HepG2 (cell line): ENCODE results near the gene GSTM2. TPM values are rescaled to one million over a fixed set of nuclear protein-coding genes. Genes with fewer than 3 reads are reported as not detected.

Experiments
- EHMT2 ChIP-seq: fragments of 200-600 bp; sonication (generic); IDR thresholded peaks from 2 replicates; pipeline ENCODE4 v1.7.0; 2017; ENCODE audit warnings: antibody characterized with exemption, low read depth, low read length, borderline replicate concordance
- FOXK1 ChIP-seq: sonication (generic); formaldehyde crosslinking; IDR thresholded peaks from 2 replicates; pipeline ENCODE4 v1.4.0; 2020; ENCODE audit warnings: low read depth, missing genetic modification reagents, borderline replicate concordance
- JUN ChIP-seq: sonication (generic); formaldehyde crosslinking; IDR thresholded peaks from 2 replicates; pipeline ENCODE4 v1.4.0; 2020; ENCODE audit warnings: mild to moderate bottlenecking, missing genetic modification reagents
- MZF1 ChIP-seq: sonication (generic); formaldehyde crosslinking; IDR thresholded peaks from 2 replicates; pipeline ENCODE4 v1.8.1; 2023; ENCODE audit warnings: mild to moderate bottlenecking, missing genetic modification reagents, borderline replicate concordance
- RELA ChIP-seq: sonication (generic); formaldehyde crosslinking; IDR thresholded peaks from 2 replicates; pipeline ENCODE4 v1.4.0; 2020; ENCODE audit warnings: missing genetic modification reagents
- SMAD1 ChIP-seq: sonication (generic); formaldehyde crosslinking; IDR thresholded peaks from 2 replicates; pipeline ENCODE4 v1.4.0; 2020; ENCODE audit warnings: missing genetic modification reagents, low read depth, mild to moderate bottlenecking, borderline replicate concordance
- TBP ChIP-seq: sonication (generic); formaldehyde crosslinking; IDR thresholded peaks from 2 replicates; pipeline ENCODE4 v1.5.0; 2020; ENCODE audit warnings: missing genetic modification reagents
- ZNF572 ChIP-seq: sonication (generic); formaldehyde crosslinking; IDR thresholded peaks from 2 replicates; pipeline ENCODE4 v1.5.1; 2020; ENCODE audit warnings: mild to moderate bottlenecking, missing genetic modification reagents
- ZNF644 ChIP-seq: IDR thresholded peaks from 2 replicates; pipeline ENCODE4 v1.6.1; 2016; ENCODE audit warnings: low read depth
- ZNF75D ChIP-seq: sonication (generic); formaldehyde crosslinking; IDR thresholded peaks from 2 replicates; pipeline ENCODE4 v1.8.1; 2023; ENCODE audit warnings: missing genetic modification reagents, mild to moderate bottlenecking, borderline replicate concordance
- polyA plus RNA-seq, 8 experiments: library from polyadenylated mRNA; depleted of rRNA in 3 of 8; stranded (reverse) in 7 of 8; unstranded in 1 of 8; fragments of >200 nt; fragmentation: Illumina TruSeq in 4 of 8; extraction: Trizol in 4 of 8; gene quantifications; 2 replicates each; pipeline versions ENCODE4 v1.2.1 to v1.2.3, GENCODE V29; 2011 to 2016; ENCODE audit warnings: low read depth in 4 of 8, missing spikeins in 1 of 8, mixed read lengths in 1 of 8; ENCODE audit not compliant: insufficient read depth in 1 of 8
- total RNA-seq, 5 experiments: library from RNA; depleted of rRNA; stranded (reverse); fragments of >200 nt; fragmentation: Illumina TruSeq; extraction: Trizol; gene quantifications; 2 replicates each; pipeline ENCODE4 v1.2.3, GENCODE V29; 2016; ENCODE audit warnings: low read depth in 1 of 5
- TF ChIP-seq, protein P1 (sequence below): conservative IDR thresholded peaks from 2 replicates; pipeline ENCODE4 v1.6.1; 2018; ENCODE audit warnings: missing genetic modification reagents
- TF ChIP-seq, protein P2 (sequence below): sonication (generic); formaldehyde crosslinking; IDR thresholded peaks from 2 replicates; pipeline ENCODE4 v1.4.0; 2020; ENCODE audit warnings: missing genetic modification reagents, borderline replicate concordance
- TF ChIP-seq, protein P3 (sequence below): sonication (generic); formaldehyde crosslinking; IDR thresholded peaks from 2 replicates; pipeline ENCODE4 v1.8.1; 2023; ENCODE audit warnings: mild to moderate bottlenecking, missing genetic modification reagents
- TF ChIP-seq, protein P4 (sequence below): sonication (generic); formaldehyde crosslinking; IDR thresholded peaks from 2 replicates; pipeline ENCODE4 v1.4.0; 2020; ENCODE audit warnings: missing genetic modification reagents
- TF ChIP-seq, protein P5 (sequence below): sonication (generic); formaldehyde crosslinking; IDR thresholded peaks from 2 replicates; pipeline ENCODE4 v1.5.0; 2020; ENCODE audit warnings: mild to moderate bottlenecking, missing genetic modification reagents

GSTM2 gene
- total and polyA plus RNA-seq, 2 of the 13 experiments (the other 11 are each of a cell fraction or from before 2014, with no cell fraction given): 7.0 to 15.0 TPM

DNA sequence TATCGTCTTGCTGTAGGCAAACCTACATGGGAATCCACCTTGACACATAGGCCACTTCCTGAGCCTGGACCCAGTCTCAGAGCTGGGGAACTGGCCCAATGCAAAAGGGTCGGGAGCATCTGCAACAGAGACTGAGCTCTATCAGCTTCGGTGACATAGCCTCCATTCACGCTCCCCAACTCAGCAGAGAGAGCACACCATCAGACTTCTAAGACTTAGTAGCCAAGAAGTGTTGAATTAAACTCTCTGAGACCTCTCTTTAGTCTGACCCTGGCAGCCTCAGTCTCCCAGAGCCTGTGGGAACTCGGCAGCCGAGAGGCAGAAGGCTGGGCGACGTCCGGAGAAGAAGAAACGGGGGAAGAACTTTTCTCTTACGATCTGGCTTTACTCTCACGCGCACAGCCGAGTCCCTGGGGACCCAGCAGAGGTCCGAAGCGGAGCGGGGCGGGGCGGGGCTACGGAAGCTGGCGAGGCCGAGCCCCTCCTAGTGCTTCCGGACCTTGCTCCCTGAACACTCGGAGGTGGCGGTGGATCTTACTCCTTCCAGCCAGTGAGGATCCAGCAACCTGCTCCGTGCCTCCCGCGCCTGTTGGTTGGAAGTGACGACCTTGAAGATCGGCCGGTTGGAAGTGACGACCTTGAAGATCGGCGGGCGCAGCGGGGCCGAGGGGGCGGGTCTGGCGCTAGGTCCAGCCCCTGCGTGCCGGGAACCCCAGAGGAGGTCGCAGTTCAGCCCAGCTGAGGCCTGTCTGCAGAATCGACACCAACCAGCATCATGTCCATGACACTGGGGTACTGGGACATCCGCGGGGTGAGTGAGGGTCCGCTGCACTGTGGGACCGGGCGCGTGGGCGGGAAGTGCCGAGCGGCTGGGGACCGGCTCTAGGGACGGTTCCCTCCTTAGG, 12.0 kb upstream of the GSTM2 start, which contains the start of gene GSTM4 (continued):
- peak; percentile 73; the same call in 1 of the 2 replicates for TF ChIP-seq SMAD1 (CRISPR knock-in tag)
- TF ChIP-seq TBP (CRISPR knock-in tag): no peak
- no peak for TF ChIP-seq ZNF75D (CRISPR knock-in tag)
- peak; percentile 71; the same call in 1 of the 2 replicates for TF ChIP-seq RELA
- 0 out of 2 replicates have a peak, but pooled peaks have one; percentile 34 for TF ChIP-seq FOXK1
- TF ChIP-seq, protein P1, sequence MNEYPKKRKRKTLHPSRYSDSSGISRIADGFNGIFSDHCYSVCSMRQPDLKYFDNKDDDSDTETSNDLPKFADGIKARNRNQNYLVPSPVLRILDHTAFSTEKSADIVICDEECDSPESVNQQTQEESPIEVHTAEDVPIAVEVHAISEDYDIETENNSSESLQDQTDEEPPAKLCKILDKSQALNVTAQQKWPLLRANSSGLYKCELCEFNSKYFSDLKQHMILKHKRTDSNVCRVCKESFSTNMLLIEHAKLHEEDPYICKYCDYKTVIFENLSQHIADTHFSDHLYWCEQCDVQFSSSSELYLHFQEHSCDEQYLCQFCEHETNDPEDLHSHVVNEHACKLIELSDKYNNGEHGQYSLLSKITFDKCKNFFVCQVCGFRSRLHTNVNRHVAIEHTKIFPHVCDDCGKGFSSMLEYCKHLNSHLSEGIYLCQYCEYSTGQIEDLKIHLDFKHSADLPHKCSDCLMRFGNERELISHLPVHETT (CRISPR knock-in tag): peak; percentile 75
- TF ChIP-seq JUN: peak; percentile 36; the same call in 1 of the 2 replicates
- TF ChIP-seq, protein P2, sequence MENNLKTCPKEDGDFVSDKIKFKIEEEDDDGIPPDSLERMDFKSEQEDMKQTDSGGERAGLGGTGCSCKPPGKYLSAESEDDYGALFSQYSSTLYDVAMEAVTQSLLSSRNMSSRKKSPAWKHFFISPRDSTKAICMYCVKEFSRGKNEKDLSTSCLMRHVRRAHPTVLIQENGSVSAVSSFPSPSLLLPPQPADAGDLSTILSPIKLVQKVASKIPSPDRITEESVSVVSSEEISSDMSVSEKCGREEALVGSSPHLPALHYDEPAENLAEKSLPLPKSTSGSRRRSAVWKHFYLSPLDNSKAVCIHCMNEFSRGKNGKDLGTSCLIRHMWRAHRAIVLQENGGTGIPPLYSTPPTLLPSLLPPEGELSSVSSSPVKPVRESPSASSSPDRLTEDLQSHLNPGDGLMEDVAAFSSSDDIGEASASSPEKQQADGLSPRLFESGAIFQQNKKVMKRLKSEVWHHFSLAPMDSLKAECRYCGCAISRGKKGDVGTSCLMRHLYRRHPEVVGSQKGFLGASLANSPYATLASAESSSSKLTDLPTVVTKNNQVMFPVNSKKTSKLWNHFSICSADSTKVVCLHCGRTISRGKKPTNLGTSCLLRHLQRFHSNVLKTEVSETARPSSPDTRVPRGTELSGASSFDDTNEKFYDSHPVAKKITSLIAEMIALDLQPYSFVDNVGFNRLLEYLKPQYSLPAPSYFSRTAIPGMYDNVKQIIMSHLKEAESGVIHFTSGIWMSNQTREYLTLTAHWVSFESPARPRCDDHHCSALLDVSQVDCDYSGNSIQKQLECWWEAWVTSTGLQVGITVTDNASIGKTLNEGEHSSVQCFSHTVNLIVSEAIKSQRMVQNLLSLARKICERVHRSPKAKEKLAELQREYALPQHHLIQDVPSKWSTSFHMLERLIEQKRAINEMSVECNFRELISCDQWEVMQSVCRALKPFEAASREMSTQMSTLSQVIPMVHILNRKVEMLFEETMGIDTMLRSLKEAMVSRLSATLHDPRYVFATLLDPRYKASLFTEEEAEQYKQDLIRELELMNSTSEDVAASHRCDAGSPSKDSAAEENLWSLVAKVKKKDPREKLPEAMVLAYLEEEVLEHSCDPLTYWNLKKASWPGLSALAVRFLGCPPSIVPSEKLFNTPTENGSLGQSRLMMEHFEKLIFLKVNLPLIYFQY (CRISPR knock-in tag): peak; percentile 76; the same call in 1 of the 2 replicates
- TF ChIP-seq, protein P3, sequence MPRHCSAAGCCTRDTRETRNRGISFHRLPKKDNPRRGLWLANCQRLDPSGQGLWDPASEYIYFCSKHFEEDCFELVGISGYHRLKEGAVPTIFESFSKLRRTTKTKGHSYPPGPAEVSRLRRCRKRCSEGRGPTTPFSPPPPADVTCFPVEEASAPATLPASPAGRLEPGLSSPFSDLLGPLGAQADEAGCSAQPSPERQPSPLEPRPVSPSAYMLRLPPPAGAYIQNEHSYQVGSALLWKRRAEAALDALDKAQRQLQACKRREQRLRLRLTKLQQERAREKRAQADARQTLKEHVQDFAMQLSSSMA (CRISPR knock-in tag): no peak
- TF ChIP-seq, protein P4, sequence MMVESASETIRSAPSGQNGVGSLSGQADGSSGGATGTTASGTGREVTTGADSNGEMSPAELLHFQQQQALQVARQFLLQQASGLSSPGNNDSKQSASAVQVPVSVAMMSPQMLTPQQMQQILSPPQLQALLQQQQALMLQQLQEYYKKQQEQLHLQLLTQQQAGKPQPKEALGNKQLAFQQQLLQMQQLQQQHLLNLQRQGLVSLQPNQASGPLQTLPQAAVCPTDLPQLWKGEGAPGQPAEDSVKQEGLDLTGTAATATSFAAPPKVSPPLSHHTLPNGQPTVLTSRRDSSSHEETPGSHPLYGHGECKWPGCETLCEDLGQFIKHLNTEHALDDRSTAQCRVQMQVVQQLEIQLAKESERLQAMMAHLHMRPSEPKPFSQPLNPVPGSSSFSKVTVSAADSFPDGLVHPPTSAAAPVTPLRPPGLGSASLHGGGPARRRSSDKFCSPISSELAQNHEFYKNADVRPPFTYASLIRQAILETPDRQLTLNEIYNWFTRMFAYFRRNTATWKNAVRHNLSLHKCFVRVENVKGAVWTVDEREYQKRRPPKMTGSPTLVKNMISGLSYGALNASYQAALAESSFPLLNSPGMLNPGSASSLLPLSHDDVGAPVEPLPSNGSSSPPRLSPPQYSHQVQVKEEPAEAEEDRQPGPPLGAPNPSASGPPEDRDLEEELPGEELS (CRISPR knock-in tag): peak; percentile 42; the same call in 1 of the 2 replicates
- TF ChIP-seq MZF1: no peak
- TF ChIP-seq ZNF644 (CRISPR knock-in tag): no peak
- TF ChIP-seq, protein P5, sequence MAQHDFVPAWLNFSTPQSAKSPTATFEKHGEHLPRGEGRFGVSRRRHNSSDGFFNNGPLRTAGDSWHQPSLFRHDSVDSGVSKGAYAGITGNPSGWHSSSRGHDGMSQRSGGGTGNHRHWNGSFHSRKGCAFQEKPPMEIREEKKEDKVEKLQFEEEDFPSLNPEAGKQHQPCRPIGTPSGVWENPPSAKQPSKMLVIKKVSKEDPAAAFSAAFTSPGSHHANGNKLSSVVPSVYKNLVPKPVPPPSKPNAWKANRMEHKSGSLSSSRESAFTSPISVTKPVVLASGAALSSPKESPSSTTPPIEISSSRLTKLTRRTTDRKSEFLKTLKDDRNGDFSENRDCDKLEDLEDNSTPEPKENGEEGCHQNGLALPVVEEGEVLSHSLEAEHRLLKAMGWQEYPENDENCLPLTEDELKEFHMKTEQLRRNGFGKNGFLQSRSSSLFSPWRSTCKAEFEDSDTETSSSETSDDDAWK (CRISPR knock-in tag): no peak
- TF ChIP-seq ZNF572: peak; percentile 87
- no peak for TF ChIP-seq EHMT2
